K562 (cell line): Measurements from ENCODE around the gene PLEKHH2. TPM values are rescaled to one million over a fixed set of nuclear protein-coding genes. Genes with fewer than 3 reads are reported as not detected.

Source experiments
- BRD4 ChIP-seq: fragments of 200-600 bp; sonication (generic); IDR thresholded peaks from 2 replicates; pipeline ENCODE4 v1.6.1; 2017; ENCODE audit warnings: inconsistent platforms
- CBX3 ChIP-seq, 2 experiments: IDR thresholded peaks; 1 replicate in 1 of 2; 2 replicates in 1 of 2; pipeline ENCODE4 v1.6.1; 2012; ENCODE audit warnings: inconsistent platforms in 2 of 2, low read length in 2 of 2, borderline replicate concordance in 1 of 2, control low read depth in 1 of 2
- CREM ChIP-seq: IDR thresholded peaks from 2 replicates; pipeline ENCODE4 v1.6.1; 2014; ENCODE audit warnings: antibody characterized with exemption, low read depth
- FOXK2 ChIP-seq, 2 experiments: fragments of 450-650 bp; IDR thresholded peaks in 1 of 2; conservative IDR thresholded peaks in 1 of 2; 2 replicates each; pipeline ENCODE4 v1.6.1; 2016; ENCODE audit warnings: low read depth in 2 of 2, mild to moderate bottlenecking in 1 of 2
- GABPB1 ChIP-seq: sonication (generic); formaldehyde crosslinking; IDR thresholded peaks from 2 replicates; pipeline ENCODE4 v1.8.0; 2022; ENCODE audit warnings: mild to moderate bottlenecking, missing genetic modification reagents
- JUN ChIP-seq, 2 experiments: sonication (generic) in 1 of 2; formaldehyde crosslinking in 1 of 2; IDR thresholded peaks; 2 replicates each; pipeline versions ENCODE4 v1.6.1 to v1.8.0; 2012 to 2022; ENCODE audit warnings: borderline replicate concordance in 2 of 2, mild to moderate bottlenecking in 2 of 2, improper control_type of control experiment in 1 of 2, low read depth in 1 of 2, low read length in 1 of 2, missing genetic modification reagents in 1 of 2
- NFXL1 ChIP-seq: fragments of 450-650 bp; formaldehyde crosslinking; IDR thresholded peaks from 2 replicates; pipeline ENCODE4 v1.4.0; 2021; ENCODE audit warnings: mild to moderate bottlenecking
- RAD21 ChIP-seq, 2 experiments: fragments of 250-450 bp in 1 of 2; fragments of 450-650 bp in 1 of 2; sonication (Bioruptor Pico) in 1 of 2; formaldehyde crosslinking in 1 of 2; IDR thresholded peaks in 1 of 2; conservative IDR thresholded peaks in 1 of 2; 2 replicates each; pipeline versions ENCODE4 v1.4.0 to v1.8.0; 2020 to 2022; ENCODE audit warnings: mild to moderate bottlenecking in 2 of 2, moderate library complexity in 1 of 2
- SIX5 ChIP-seq, 2 experiments: IDR thresholded peaks; 2 replicates each; pipeline ENCODE4 v1.6.1; 2011; ENCODE audit warnings: low read length in 2 of 2, borderline replicate concordance in 1 of 2, low read depth in 1 of 2, mild to moderate bottlenecking in 1 of 2, moderate library complexity in 1 of 2; ENCODE audit not compliant: insufficient read depth in 1 of 2
- TAL1 ChIP-seq: fragments of 450-650 bp; IDR thresholded peaks from 2 replicates; pipeline ENCODE4 v1.6.1; 2016; ENCODE audit warnings: mild to moderate bottlenecking
- TFAM ChIP-seq: fragments of 250-450 bp; sonication (Bioruptor Pico); conservative IDR thresholded peaks from 2 replicates; pipeline ENCODE4 v1.5.0; 2021; ENCODE audit warnings: mild to moderate bottlenecking, moderate library complexity
- ZNF436 ChIP-seq: fragments of 250-450, 450-650 bp; sonication (Bioruptor Pico); formaldehyde crosslinking; IDR thresholded peaks from 2 replicates; pipeline ENCODE4 v1.7.0; 2020; ENCODE audit warnings: mild to moderate bottlenecking
- ZNF584 ChIP-seq: fragments of 200-800 bp; sonication (Bioruptor generic); IDR thresholded peaks from 2 replicates; pipeline ENCODE4 v1.6.1; 2016; ENCODE audit warnings: low read depth, mild to moderate bottlenecking, missing genetic modification characterization, missing compliant biosample characterization
- ZNF707 ChIP-seq: fragments of 250-450 bp; sonication (Bioruptor Pico); conservative IDR thresholded peaks from 2 replicates; pipeline ENCODE4 v1.8.0; 2022; ENCODE audit warnings: inconsistent platforms, mild to moderate bottlenecking, moderate library complexity
- polyA plus RNA-seq, 8 experiments: library from polyadenylated mRNA; depleted of rRNA in 4 of 8; stranded (reverse) in 5 of 8; unstranded in 3 of 8; fragments of >200 nt; fragmentation: Nextera tagmentation in 2 of 8; fragmentation: Illumina TruSeq in 1 of 8; extraction: Ambion mirVana in 2 of 8; extraction: Trizol in 1 of 8; gene quantifications; 2 replicates each; pipeline versions ENCODE4 v1.2.1 to v1.2.3, GENCODE V29; 2011 to 2014; ENCODE audit warnings: inconsistent platforms in 1 of 8, missing spikeins in 1 of 8
- total RNA-seq, 7 experiments: library from RNA; depleted of rRNA in 6 of 7; stranded (reverse); fragments of >200 nt in 6 of 7; fragmentation: Illumina TruSeq in 2 of 7; extraction: Trizol in 2 of 7; gene quantifications; 2 replicates each; pipeline versions ENCODE4 v1.2.1 to v1.2.3, GENCODE V29; 2011 to 2021; ENCODE audit warnings: low replicate concordance in 1 of 7
- TF ChIP-seq, protein P1 (sequence below): fragments of 250-450 bp; sonication (Bioruptor Pico); IDR thresholded peaks from 2 replicates; pipeline ENCODE4 v1.4.0; 2020
- TF ChIP-seq, protein P2 (sequence below): fragments of 250-450 bp; sonication (Bioruptor Pico); IDR thresholded peaks from 2 replicates; pipeline ENCODE4 v1.8.0; 2021; ENCODE audit warnings: moderate library complexity, mild to moderate bottlenecking, inconsistent platforms
- TF ChIP-seq, protein P3 (sequence below), 3 experiments: fragments of 200-800 bp in 1 of 3; fragments of 250-450 bp in 1 of 3; fragments of 450-650 bp in 1 of 3; sonication (Bioruptor Pico) in 1 of 3; sonication (Bioruptor generic) in 1 of 3; formaldehyde crosslinking in 1 of 3; IDR thresholded peaks; 2 replicates each; pipeline versions ENCODE4 v1.6.1 to v1.8.0; 2016 to 2022; ENCODE audit warnings: mild to moderate bottlenecking in 2 of 3, missing genetic modification characterization in 2 of 3, missing compliant biosample characterization in 1 of 3, moderate library complexity in 1 of 3

PLEKHH2 gene
- total and polyA plus RNA-seq, 9 of the 15 experiments (the other 6 are each of a cell fraction or from before 2014, with no cell fraction given), result 0.77 to 13.5 (median 2.7) TPM

DNA sequence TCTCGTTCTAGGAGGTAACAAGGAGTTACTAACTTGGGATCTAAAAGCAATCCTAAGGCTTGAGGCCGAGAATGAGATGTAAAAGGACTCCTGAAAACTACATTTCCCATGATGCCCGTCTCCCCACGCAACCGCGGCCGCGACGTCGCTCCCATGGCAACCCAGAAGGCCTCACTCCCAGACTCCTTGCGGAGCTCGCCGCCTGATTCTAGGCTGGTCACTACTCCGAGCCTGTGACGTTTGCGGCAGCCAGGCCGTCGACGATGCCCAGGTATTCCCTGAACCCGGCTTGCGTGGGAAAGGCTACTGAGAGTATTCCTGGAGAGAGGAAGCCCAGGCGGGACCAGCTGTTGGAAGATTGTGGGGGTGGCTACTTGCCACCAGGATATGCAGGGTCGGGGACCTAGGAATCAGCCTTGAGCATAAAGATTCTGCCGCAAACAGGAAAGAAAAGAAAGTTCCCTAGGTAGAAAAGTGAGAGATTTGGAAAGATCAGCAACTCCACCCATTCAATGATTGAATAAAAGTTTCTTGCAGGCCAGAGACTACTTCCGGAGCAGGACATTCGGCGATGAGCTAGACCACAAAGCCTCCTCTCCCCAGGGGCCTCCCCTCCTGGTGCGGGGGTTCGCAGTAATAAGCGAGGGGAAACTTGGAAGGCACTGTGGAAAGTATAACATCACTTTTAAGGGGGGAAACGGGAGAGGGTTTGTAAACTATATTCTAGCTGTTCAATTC lies 137.0 kb downstream of the PLEKHH2 start, which contains the start of gene DYNC2LI1 (continued):
- TF ChIP-seq SIX5 (IDR thresholded peaks at IDR 0.05; ENCODE audit: borderline replicate concordance in 1 of 2, insufficient read depth in 1 of 2, low read depth in 1 of 2, low read length in 2 of 2) (peak; percentile 95 to 97), ZNF707 (CRISPR knock-in tag) (no peak), BRD4 (no peak), CREM (peak; percentile 98), FOXK2 (conservative IDR thresholded peaks at IDR 0.05 in 1 of 2, IDR thresholded peaks at IDR 0.05 in 1 of 2; ENCODE audit: low read depth in 2 of 2) (no peak), GABPB1 (peak; percentile 65; the same call in 1 of the 2 replicates), JUN (IDR thresholded peaks at IDR 0.05; ENCODE audit: borderline replicate concordance, low read depth, low read length) (no peak), JUN (CRISPR knock-in tag; IDR thresholded peaks at IDR 0.05; ENCODE audit: borderline replicate concordance) (no peak), TAL1 (no peak), NFXL1 (CRISPR knock-in tag) (no peak), ZNF436 (CRISPR knock-in tag) (no peak), TFAM (no peak), CBX3 (IDR thresholded peaks at IDR 0.05; ENCODE audit: borderline replicate concordance in 1 of 2, low read length in 2 of 2) (0 out of 3 replicates have a peak, but pooled peaks of 1 of the 2 experiments have one; percentile 16), RAD21 (CRISPR knock-in tag; conservative IDR thresholded peaks at IDR 0.05 in 1 of 2, IDR thresholded peaks at IDR 0.05 in 1 of 2) (no peak), ZNF584 (no peak)
- TF ChIP-seq, protein P1, sequence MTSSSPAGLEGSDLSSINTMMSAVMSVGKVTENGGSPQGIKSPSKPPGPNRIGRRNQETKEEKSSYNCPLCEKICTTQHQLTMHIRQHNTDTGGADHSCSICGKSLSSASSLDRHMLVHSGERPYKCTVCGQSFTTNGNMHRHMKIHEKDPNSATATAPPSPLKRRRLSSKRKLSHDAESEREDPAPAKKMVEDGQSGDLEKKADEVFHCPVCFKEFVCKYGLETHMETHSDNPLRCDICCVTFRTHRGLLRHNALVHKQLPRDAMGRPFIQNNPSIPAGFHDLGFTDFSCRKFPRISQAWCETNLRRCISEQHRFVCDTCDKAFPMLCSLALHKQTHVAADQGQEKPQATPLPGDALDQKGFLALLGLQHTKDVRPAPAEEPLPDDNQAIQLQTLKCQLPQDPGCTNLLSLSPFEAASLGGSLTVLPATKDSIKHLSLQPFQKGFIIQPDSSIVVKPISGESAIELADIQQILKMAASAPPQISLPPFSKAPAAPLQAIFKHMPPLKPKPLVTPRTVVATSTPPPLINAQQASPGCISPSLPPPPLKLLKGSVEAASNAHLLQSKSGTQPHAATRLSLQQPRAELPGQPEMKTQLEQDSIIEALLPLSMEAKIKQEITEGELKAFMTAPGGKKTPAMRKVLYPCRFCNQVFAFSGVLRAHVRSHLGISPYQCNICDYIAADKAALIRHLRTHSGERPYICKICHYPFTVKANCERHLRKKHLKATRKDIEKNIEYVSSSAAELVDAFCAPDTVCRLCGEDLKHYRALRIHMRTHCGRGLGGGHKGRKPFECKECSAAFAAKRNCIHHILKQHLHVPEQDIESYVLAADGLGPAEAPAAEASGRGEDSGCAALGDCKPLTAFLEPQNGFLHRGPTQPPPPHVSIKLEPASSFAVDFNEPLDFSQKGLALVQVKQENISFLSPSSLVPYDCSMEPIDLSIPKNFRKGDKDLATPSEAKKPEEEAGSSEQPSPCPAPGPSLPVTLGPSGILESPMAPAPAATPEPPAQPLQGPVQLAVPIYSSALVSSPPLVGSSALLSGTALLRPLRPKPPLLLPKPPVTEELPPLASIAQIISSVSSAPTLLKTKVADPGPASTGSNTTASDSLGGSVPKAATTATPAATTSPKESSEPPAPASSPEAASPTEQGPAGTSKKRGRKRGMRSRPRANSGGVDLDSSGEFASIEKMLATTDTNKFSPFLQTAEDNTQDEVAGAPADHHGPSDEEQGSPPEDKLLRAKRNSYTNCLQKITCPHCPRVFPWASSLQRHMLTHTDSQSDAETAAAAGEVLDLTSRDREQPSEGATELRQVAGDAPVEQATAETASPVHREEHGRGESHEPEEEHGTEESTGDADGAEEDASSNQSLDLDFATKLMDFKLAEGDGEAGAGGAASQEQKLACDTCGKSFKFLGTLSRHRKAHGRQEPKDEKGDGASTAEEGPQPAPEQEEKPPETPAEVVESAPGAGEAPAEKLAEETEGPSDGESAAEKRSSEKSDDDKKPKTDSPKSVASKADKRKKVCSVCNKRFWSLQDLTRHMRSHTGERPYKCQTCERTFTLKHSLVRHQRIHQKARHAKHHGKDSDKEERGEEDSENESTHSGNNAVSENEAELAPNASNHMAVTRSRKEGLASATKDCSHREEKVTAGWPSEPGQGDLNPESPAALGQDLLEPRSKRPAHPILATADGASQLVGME, result 0 out of 2 replicates have a peak, but pooled peaks have one; percentile 47
- TF ChIP-seq, protein P2, sequence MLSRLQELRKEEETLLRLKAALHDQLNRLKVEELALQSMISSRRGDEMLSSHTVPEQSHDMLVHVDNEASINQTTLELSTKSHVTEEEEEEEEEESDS (CRISPR knock-in tag), result no peak
- TF ChIP-seq, protein P3, sequence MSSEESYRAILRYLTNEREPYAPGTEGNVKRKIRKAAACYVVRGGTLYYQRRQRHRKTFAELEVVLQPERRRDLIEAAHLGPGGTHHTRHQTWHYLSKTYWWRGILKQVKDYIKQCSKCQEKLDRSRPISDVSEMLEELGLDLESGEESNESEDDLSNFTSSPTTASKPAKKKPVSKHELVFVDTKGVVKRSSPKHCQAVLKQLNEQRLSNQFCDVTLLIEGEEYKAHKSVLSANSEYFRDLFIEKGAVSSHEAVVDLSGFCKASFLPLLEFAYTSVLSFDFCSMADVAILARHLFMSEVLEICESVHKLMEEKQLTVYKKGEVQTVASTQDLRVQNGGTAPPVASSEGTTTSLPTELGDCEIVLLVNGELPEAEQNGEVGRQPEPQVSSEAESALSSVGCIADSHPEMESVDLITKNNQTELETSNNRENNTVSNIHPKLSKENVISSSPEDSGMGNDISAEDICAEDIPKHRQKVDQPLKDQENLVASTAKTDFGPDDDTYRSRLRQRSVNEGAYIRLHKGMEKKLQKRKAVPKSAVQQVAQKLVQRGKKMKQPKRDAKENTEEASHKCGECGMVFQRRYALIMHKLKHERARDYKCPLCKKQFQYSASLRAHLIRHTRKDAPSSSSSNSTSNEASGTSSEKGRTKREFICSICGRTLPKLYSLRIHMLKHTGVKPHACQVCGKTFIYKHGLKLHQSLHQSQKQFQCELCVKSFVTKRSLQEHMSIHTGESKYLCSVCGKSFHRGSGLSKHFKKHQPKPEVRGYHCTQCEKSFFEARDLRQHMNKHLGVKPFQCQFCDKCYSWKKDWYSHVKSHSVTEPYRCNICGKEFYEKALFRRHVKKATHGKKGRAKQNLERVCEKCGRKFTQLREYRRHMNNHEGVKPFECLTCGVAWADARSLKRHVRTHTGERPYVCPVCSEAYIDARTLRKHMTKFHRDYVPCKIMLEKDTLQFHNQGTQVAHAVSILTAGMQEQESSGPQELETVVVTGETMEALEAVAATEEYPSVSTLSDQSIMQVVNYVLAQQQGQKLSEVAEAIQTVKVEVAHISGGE (CRISPR knock-in tag; IDR thresholded peaks at IDR 0.05), result no peak; a peak in 1 of 6 replicates
